K562 (cell line): ENCODE data around the gene AMOTL1. TPM values are rescaled to one million over a fixed set of nuclear protein-coding genes. Genes with fewer than 3 reads are reported as not detected.
A peak's percentile ranks its signal among the peaks of the same experiment; 100 is the strongest.

ENCODE experiments used
- ATAC-seq: fragments of 200-7000 bp; cut with Tn5 transposase; 3 replicates; pipeline ENCODE4 v1.9.1; 2020; ENCODE audit warnings: moderate library complexity
- BruUV-seq: library from RNA; stranded (reverse); fragments of 400-500 nt; replicated peaks from 2 replicates; lab custom pipeline; 2021; lab: Mats Ljungman, UMichigan
- CTCF ChIA-PET: fragments of 300-600 bp; formaldehyde crosslinking; extraction: SDS; loops from one replicate; lab custom pipeline; 2021; ENCODE audit warnings: low intra/inter-chr PET ratio; lab: Yijun Ruan, JAX
- POLR2A ChIA-PET: fragments of 300-600, 350-650 bp; sonication (Branson Sonifier 250); formaldehyde crosslinking; extraction: SDS; loops from one replicate; lab custom pipeline; 2021; ENCODE audit warnings: antibody characterized with exemption, inconsistent platforms; lab: Yijun Ruan, JAX
- DNase-seq, 4 experiments: peaks; one replicate each; pipeline versions ENCODE4 v3.0.0 to v3.0.0-alpha.2; 2011 to 2018; ENCODE audit warnings: low spot score in 3 of 4, mixed read lengths in 3 of 4; ENCODE audit errors: extremely low read depth in 1 of 4
- FAIRE-seq: peaks from 2 replicates; lab custom pipeline; 2011; peaks lifted over from hg19 to GRCh38; lab: Jason Lieb, UNC
- H2AFZ ChIP-seq: 2 replicates; pipeline ENCODE4 v1.6.0; 2011; ENCODE audit warnings: low read depth, low read length, control low read depth, inconsistent platforms
- H3K27ac ChIP-seq: fragments of 200-600 bp; 3 replicates; pipeline ENCODE4 v1.8.0; 2011; ENCODE audit warnings: low read depth, mild to moderate bottlenecking, control low read depth, inconsistent platforms, low read length, moderate library complexity, mixed read lengths; ENCODE audit errors: extremely low read depth
- H3K27me3 ChIP-seq, 2 experiments: fragments of 300-600 bp in 1 of 2; 2 replicates in 1 of 2; 3 replicates in 1 of 2; pipeline versions ENCODE4 v1.6.0 to v1.8.0; 2011; ENCODE audit warnings: inconsistent platforms in 2 of 2, low read length in 2 of 2, mild to moderate bottlenecking in 1 of 2, mixed read lengths in 1 of 2, moderate library complexity in 1 of 2; ENCODE audit not compliant: control insufficient read depth in 2 of 2, insufficient read depth in 2 of 2
- H3K36me3 ChIP-seq: fragments of 300-600 bp; 3 replicates; pipeline ENCODE4 v1.8.0; 2011; ENCODE audit warnings: mild to moderate bottlenecking, low read length, inconsistent platforms; ENCODE audit not compliant: control insufficient read depth, insufficient read depth
- H3K4me1 ChIP-seq, 2 experiments: fragments of 200-600 bp in 1 of 2; replicated peaks in 1 of 2; 2 replicates in 1 of 2; 3 replicates in 1 of 2; pipeline versions ENCODE4 v1.5.1 to v1.8.0; 2011; ENCODE audit warnings: inconsistent platforms in 2 of 2, low read length in 2 of 2, mild to moderate bottlenecking in 1 of 2, mixed read lengths in 1 of 2, moderate library complexity in 1 of 2; ENCODE audit not compliant: control insufficient read depth in 2 of 2, insufficient read depth in 2 of 2
- H3K4me2 ChIP-seq: 2 replicates; pipeline ENCODE4 v1.6.1; 2011; ENCODE audit warnings: low read length, control low read depth, inconsistent platforms, mixed read lengths; ENCODE audit not compliant: insufficient read depth
- H3K4me3 ChIP-seq: fragments of 200-600 bp; sonication (generic), shearing (Covaris generic); 2 replicates; pipeline ENCODE4 v1.5.1; 2016; ENCODE audit warnings: control low read depth, inconsistent platforms
- H3K79me2 ChIP-seq: fragments of 200-600 bp; 3 replicates; pipeline ENCODE4 v1.8.0; 2011; ENCODE audit warnings: low read length, inconsistent platforms; ENCODE audit not compliant: control insufficient read depth, insufficient read depth
- H3K9ac ChIP-seq, 2 experiments: 2 replicates each; pipeline versions ENCODE4 v1.6.0 to v1.6.1; 2011; ENCODE audit warnings: low read depth in 2 of 2, low read length in 2 of 2, control low read depth in 1 of 2, inconsistent platforms in 1 of 2, mild to moderate bottlenecking in 1 of 2, mixed read lengths in 1 of 2; ENCODE audit not compliant: insufficient read depth in 1 of 2
- H3K9me1 ChIP-seq: one replicate; pipeline ENCODE4 v1.6.0; 2011; ENCODE audit warnings: inconsistent platforms, mild to moderate bottlenecking, low read length, moderate library complexity; ENCODE audit not compliant: control insufficient read depth, insufficient read depth
- H3K9me3 ChIP-seq: replicated peaks from 2 replicates; pipeline ENCODE4 v1.5.1; 2011; ENCODE audit warnings: low read depth, low read length, inconsistent platforms; ENCODE audit not compliant: control insufficient read depth, insufficient read depth
- H4K20me1 ChIP-seq: replicated peaks from 2 replicates; pipeline ENCODE4 v1.6.1; 2011; ENCODE audit warnings: low read length, inconsistent platforms, mixed read lengths; ENCODE audit not compliant: control insufficient read depth, insufficient read depth
- BDP1 ChIP-seq: IDR thresholded peaks from 3 replicates; pipeline ENCODE4 v1.6.1; 2011; ENCODE audit not compliant: insufficient read length, insufficient read depth
- CBFB ChIP-seq: sonication (generic); formaldehyde crosslinking; IDR thresholded peaks from 2 replicates; pipeline ENCODE4 v1.4.0; 2020; ENCODE audit warnings: mild to moderate bottlenecking, missing genetic modification reagents
- CTBP1 ChIP-seq: fragments of 450-650 bp; IDR thresholded peaks from 2 replicates; pipeline ENCODE4 v1.6.1; 2016; ENCODE audit warnings: borderline replicate concordance
- ELF2 ChIP-seq: fragments of 250-450 bp; sonication (Bioruptor Pico); IDR thresholded peaks from 2 replicates; pipeline ENCODE4 v1.5.0; 2021; ENCODE audit warnings: mild to moderate bottlenecking
- ESRRA ChIP-seq: fragments of 450-650 bp; IDR thresholded peaks from 2 replicates; pipeline ENCODE4 v1.6.1; 2014; ENCODE audit warnings: low read depth, mild to moderate bottlenecking, moderate library complexity, borderline replicate concordance
- FOSL1 ChIP-seq: fragments of 200-800 bp; sonication (Bioruptor generic); conservative IDR thresholded peaks from 2 replicates; pipeline ENCODE4 v1.6.1; 2016; ENCODE audit warnings: missing genetic modification characterization, missing compliant biosample characterization
- HNRNPUL1 ChIP-seq: fragments of 200-400 bp; formaldehyde crosslinking; IDR thresholded peaks from 2 replicates; pipeline ENCODE4 v1.6.1; 2017; ENCODE audit warnings: low read length
- IRF9 ChIP-seq: fragments of 450-650 bp; IDR thresholded peaks from 2 replicates; pipeline ENCODE4 v1.6.1; 2016; ENCODE audit warnings: missing biosample characterization, missing genetic modification characterization
- NFE2 ChIP-seq: IDR thresholded peaks from 2 replicates; pipeline ENCODE4 v1.6.1; 2014; ENCODE audit warnings: antibody characterized with exemption, low read depth
- RAD21 ChIP-seq, 2 experiments: fragments of 250-450 bp in 1 of 2; fragments of 450-650 bp in 1 of 2; sonication (Bioruptor Pico) in 1 of 2; formaldehyde crosslinking in 1 of 2; IDR thresholded peaks in 1 of 2; conservative IDR thresholded peaks in 1 of 2; 2 replicates each; pipeline versions ENCODE4 v1.4.0 to v1.8.0; 2020 to 2022; ENCODE audit warnings: mild to moderate bottlenecking in 2 of 2, moderate library complexity in 1 of 2
- ZBTB43 ChIP-seq: sonication (generic); formaldehyde crosslinking; IDR thresholded peaks from 2 replicates; pipeline ENCODE4 v1.8.0; 2023; ENCODE audit warnings: mild to moderate bottlenecking, missing genetic modification reagents
- ZFP30 ChIP-seq: fragments of 250-450 bp; sonication (Bioruptor Pico); IDR thresholded peaks from 2 replicates; pipeline ENCODE4 v1.8.0; 2022; ENCODE audit warnings: moderate library complexity, mild to moderate bottlenecking, inconsistent platforms, borderline replicate concordance
- ZNF165 ChIP-seq: fragments of 250-450 bp; sonication (Bioruptor Pico); IDR thresholded peaks from 2 replicates; pipeline ENCODE4 v1.4.0; 2020; ENCODE audit warnings: borderline replicate concordance
- ZNF277 ChIP-seq: fragments of 250-450 bp; sonication (Bioruptor Pico); IDR thresholded peaks from 2 replicates; pipeline ENCODE4 v1.8.0; 2022; ENCODE audit warnings: inconsistent platforms, mild to moderate bottlenecking, moderate library complexity, borderline replicate concordance
- ZNF316 ChIP-seq: fragments of 450-650 bp; IDR thresholded peaks from 2 replicates; pipeline ENCODE4 v1.6.1; 2016
- ZNF583 ChIP-seq: fragments of 250-450 bp; sonication (Bioruptor Pico); IDR thresholded peaks from 2 replicates; pipeline ENCODE4 v1.4.0; 2020
- ZNF75A ChIP-seq: fragments of 450-650 bp; formaldehyde crosslinking; IDR thresholded peaks from 2 replicates; pipeline ENCODE4 v1.4.0; 2020; ENCODE audit warnings: mild to moderate bottlenecking
- WGBS: fragments of 100-300 bp; shearing (Covaris generic); methylation state at CpG from one replicate; pipeline ENCODE4 v1.1.6; 2016; ENCODE audit warnings: low coverage, mixed read lengths; ENCODE audit not compliant: insufficient coverage; ENCODE audit errors: missing lambda C conversion rate; 5-methylcytosine and 5-hydroxymethylcytosine counted together
- in situ Hi-C: fragments of 300-500 bp; cut with MboI; formaldehyde crosslinking; loops from 4 replicates; pipeline ENCODE4 v1.15.0; 2018; ENCODE audit warnings: inconsistent platforms, mixed read lengths
- intact Hi-C: fragments of 100-400 bp; cut with micrococcal nuclease; formaldehyde crosslinking; loops from 2 replicates; pipeline ENCODE4 v1.14.2; 2022
- polyA plus RNA-seq, 8 experiments: library from polyadenylated mRNA; depleted of rRNA in 4 of 8; stranded (reverse) in 5 of 8; unstranded in 3 of 8; fragments of >200 nt; fragmentation: Nextera tagmentation in 2 of 8; fragmentation: Illumina TruSeq in 1 of 8; extraction: Ambion mirVana in 2 of 8; extraction: Trizol in 1 of 8; gene quantifications; 2 replicates each; pipeline versions ENCODE4 v1.2.1 to v1.2.3, GENCODE V29; 2011 to 2014; ENCODE audit warnings: inconsistent platforms in 1 of 8, missing spikeins in 1 of 8
- total RNA-seq, 7 experiments: library from RNA; depleted of rRNA in 6 of 7; stranded (reverse); fragments of >200 nt in 6 of 7; fragmentation: Illumina TruSeq in 2 of 7; extraction: Trizol in 2 of 7; gene quantifications; 2 replicates each; pipeline versions ENCODE4 v1.2.1 to v1.2.3, GENCODE V29; 2011 to 2021; ENCODE audit warnings: low replicate concordance in 1 of 7

The AMOTL1 gene
- total and polyA plus RNA-seq, 9 of the 15 experiments (the other 6 are each of a cell fraction or from before 2014, with no cell fraction given): 4.0 to 35.4 (median 14.0) TPM

- peak overlapping the region; percentile 20; the same call in 1 of the 2 replicates for H3K4me2 ChIP-seq
- 0 out of 5 replicates have a peak, but pooled peaks cover 0 to 6% of the 10 kb centered on the region in 2 experiments for H3K27me3 ChIP-seq
- in situ Hi-C loops: no loop called here
- no TSS peak for BruUV-seq
- peaks cover 4 to 46% of the 10 kb centered on the region in 2 experiments; a peak in 4 of 5 replicates for H3K4me1 ChIP-seq
- POLR2A ChIA-PET: interaction anchor here (0.7 to 1.5 kb wide), 3 partner anchors 9 to 41 kb away, joined by 3 to 5 read pairs (median 3); no protein-coding TSS in a partner anchor
- no peaks in the 10 kb centered on the region for H3K9me1 ChIP-seq
- FAIRE-seq (no peak), DNase-seq (peak in 1 of 4 experiments; percentile 45), ATAC-seq (no peak; the same call in 1 of the 3 replicates)
- H3K4me3 ChIP-seq: no peak overlapping the region
- H2AFZ ChIP-seq: peak overlapping the region; percentile 60; the same call in 1 of the 2 replicates
- H3K9me3 ChIP-seq: no peaks in the 10 kb centered on the region
- H3K27ac ChIP-seq: no peak overlapping the region
- no peaks in the 10 kb centered on the region for H3K36me3 ChIP-seq
- no peaks in the 10 kb centered on the region for H3K79me2 ChIP-seq
- WGBS: 38% methylated on average over 4 of the region's 4 CpGs
- CTCF ChIA-PET: no interaction called here
- H3K9ac ChIP-seq: no peak overlapping the region
- intact Hi-C loops: loop anchor here (5.0 kb wide), 1 partner anchor 97 kb away; no protein-coding TSS in a partner anchor
- H4K20me1 ChIP-seq: no peaks in the 10 kb centered on the region
- TF ChIP-seq ZNF75A (CRISPR knock-in tag): no peak
- TF ChIP-seq CBFB: no peak
- TF ChIP-seq IRF9 (tag): no peak
- no peak for TF ChIP-seq ZFP30
- 0 out of 2 replicates have a peak, but pooled peaks have one; percentile 16 for TF ChIP-seq ZNF583 (CRISPR knock-in tag)
- TF ChIP-seq CTBP1: peak; percentile 60; the same call in 1 of the 2 replicates
- TF ChIP-seq HNRNPUL1: no peak
- peak in 1 of 2 experiments; percentile 13; a peak in 1 of 4 replicates for TF ChIP-seq RAD21 (CRISPR knock-in tag; conservative IDR thresholded peaks at IDR 0.05 in 1 of 2, IDR thresholded peaks at IDR 0.05 in 1 of 2)
- TF ChIP-seq ELF2 (CRISPR knock-in tag): 0 out of 2 replicates have a peak, but pooled peaks have one; percentile 36
- TF ChIP-seq ZBTB43 (CRISPR knock-in tag): no peak
- TF ChIP-seq ESRRA: no peak
- TF ChIP-seq BDP1: no peak
- TF ChIP-seq NFE2: peak; percentile 67
- no peak for TF ChIP-seq ZNF277 (CRISPR knock-in tag)
- TF ChIP-seq ZNF165 (CRISPR knock-in tag): no peak
- TF ChIP-seq FOSL1 (tag): peak; percentile 61
- peak; percentile 18; the same call in 1 of the 2 replicates for TF ChIP-seq ZNF316
These were observed 33.4 kb upstream of the AMOTL1 start for GRCh38 chr11:94734563-94735275.
